Measurements from ENCODE around the gene NCKAP1. TPM values are rescaled to one million over a fixed set of nuclear protein-coding genes. Genes with fewer than 3 reads are reported as not detected.
A peak's percentile ranks its signal among the peaks of the same experiment; 100 is the strongest.

Gene NCKAP1
- total and polyA plus RNA-seq, 10 of the 15 experiments (the other 5 are each of a cell fraction or from before 2014, with no cell fraction given), result 0.11 to 1.5 (median 0.52) TPM

GRCh38 chr2:183035954-183036669 lies 2.1 kb downstream of the NCKAP1 start:
- WGBS (ENCODE audit: insufficient coverage, insufficient replicate concordance, low lambda C conversion rate, missing lambda C conversion rate), result 2% methylated on average over 2 of the region's 2 CpGs
- CTCF ChIA-PET, result no interaction called here
- peaks cover 13% of the 10 kb centered on the region; the same call in 1 of the 2 replicates for H3K4me1 ChIP-seq (ENCODE audit: control insufficient read depth, insufficient read depth, low read length)
- H3K4me2 ChIP-seq (ENCODE audit: control insufficient read depth, insufficient read depth), result peak overlapping the region; percentile 27; the same call in 1 of the 2 replicates
- H2AFZ ChIP-seq (ENCODE audit: control insufficient read depth, low read depth, low read length), result no peak overlapping the region
- intact Hi-C loops (cut with micrococcal nuclease; ENCODE audit: unreplicated experiment), result loop anchor here (5.0 kb wide), 1 partner anchor 96 kb away; no protein-coding TSS in a partner anchor
- no peaks in the 10 kb centered on the region for H3K36me3 ChIP-seq (ENCODE audit: control insufficient read depth in 2 of 2, insufficient read depth in 2 of 2, low read length in 1 of 2)
- POLR2A ChIA-PET, result no interaction called here
- H3K9me3 ChIP-seq (replicated peaks; ENCODE audit: control insufficient read depth, insufficient read depth, low read length), result no peaks in the 10 kb centered on the region
- RAD21 ChIA-PET (ENCODE audit: unreplicated experiment), result no interaction called here
- H3K4me3 ChIP-seq, result no peak overlapping the region
- in situ Hi-C loops (cut with MboI), result no loop called here
- FAIRE-seq (peak; percentile 27), DNase-seq (ENCODE audit: low read depth, low spot score) (peak; percentile 15), ATAC-seq (peak; percentile 68)
- no peak overlapping the region for H3K27ac ChIP-seq (ENCODE audit: control insufficient read depth, insufficient read depth)
- H3K9ac ChIP-seq (ENCODE audit: control insufficient read depth, insufficient read depth, low read length), result no peak overlapping the region
- H3K79me2 ChIP-seq (ENCODE audit: control insufficient read depth, insufficient read depth, low read length), result no peaks in the 10 kb centered on the region
- BruUV-seq (replicated peaks), result no TSS peak
- H4K20me1 ChIP-seq (ENCODE audit: control insufficient read depth, insufficient read depth), result no peaks in the 10 kb centered on the region
- SMC1A ChIA-PET (ENCODE audit: uncharacterized antibody, unreplicated experiment), result no interaction called here
- H3K27me3 ChIP-seq (replicated peaks in 1 of 2; ENCODE audit: control insufficient read depth in 2 of 2, insufficient read depth in 2 of 2, low read length in 1 of 2), result peaks cover 8 to 10% of the 10 kb centered on the region in 2 experiments
- TF ChIP-seq TAF1 (IDR thresholded peaks at IDR 0.05; ENCODE audit: borderline replicate concordance, low read depth, low read length), result no peak
- TF ChIP-seq HSF1 (IDR thresholded peaks at IDR 0.05; ENCODE audit: low read depth, low read length), result no peak
- TF ChIP-seq ZNF592 (IDR thresholded peaks at IDR 0.05), result no peak
- TF ChIP-seq CREM (IDR thresholded peaks at IDR 0.05; ENCODE audit: low read depth), result no peak
- TF ChIP-seq, protein P1, sequence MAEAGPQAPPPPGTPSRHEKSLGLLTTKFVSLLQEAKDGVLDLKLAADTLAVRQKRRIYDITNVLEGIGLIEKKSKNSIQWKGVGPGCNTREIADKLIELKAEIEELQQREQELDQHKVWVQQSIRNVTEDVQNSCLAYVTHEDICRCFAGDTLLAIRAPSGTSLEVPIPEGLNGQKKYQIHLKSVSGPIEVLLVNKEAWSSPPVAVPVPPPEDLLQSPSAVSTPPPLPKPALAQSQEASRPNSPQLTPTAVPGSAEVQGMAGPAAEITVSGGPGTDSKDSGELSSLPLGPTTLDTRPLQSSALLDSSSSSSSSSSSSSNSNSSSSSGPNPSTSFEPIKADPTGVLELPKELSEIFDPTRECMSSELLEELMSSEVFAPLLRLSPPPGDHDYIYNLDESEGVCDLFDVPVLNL (IDR thresholded peaks at IDR 0.05; ENCODE audit: low read depth, low read length), result no peak
- 0 out of 2 replicates have a peak, but pooled peaks have one; percentile 20 for TF ChIP-seq CBX5 (IDR thresholded peaks at IDR 0.05; ENCODE audit: low read depth)
- TF ChIP-seq EZH2 (IDR thresholded peaks at IDR 0.05; ENCODE audit: borderline replicate concordance, control insufficient read depth, low read depth, low read length), result peak; percentile 97; the same call in 1 of the 2 replicates
- peak; percentile 58 for TF ChIP-seq GATAD2B (conservative IDR thresholded peaks at IDR 0.05; ENCODE audit: low read depth)
- no peak for TF ChIP-seq MYB (IDR thresholded peaks at IDR 0.05; ENCODE audit: borderline replicate concordance, low read depth, low read length)
- TF ChIP-seq ZSCAN29 (IDR thresholded peaks at IDR 0.05), result no peak
- TF ChIP-seq NFIC (IDR thresholded peaks at IDR 0.05; ENCODE audit: low read depth, low read length), result peak; percentile 97
- TF ChIP-seq HDAC2 (IDR thresholded peaks at IDR 0.05), result no peak
- no peak for TF ChIP-seq TCF12 (IDR thresholded peaks at IDR 0.05; ENCODE audit: low read depth, low read length)
- no peak for TF ChIP-seq PML (IDR thresholded peaks at IDR 0.05; ENCODE audit: low read length)
